Measurements from ENCODE around the gene TNFSF13B. TPM values are rescaled to one million over a fixed set of nuclear protein-coding genes. Genes with fewer than 3 reads are reported as not detected.

Gene TNFSF13B
- 0.09 TPM in 1 of 5 replicates, not detected in the others for total RNA-seq (2022; extraction: Qiagen RNA extraction; ENCODE audit: low read depth)

GRCh38 chr13:108269601-108270328 is at the start of gene TNFSF13B:
TNFSF13B (plus strand) TSS chr13:108269718; CDS start chr13:108269896, 178 bp downstream.

Other genes with a start within 250 kb of the TNFSF13B start
- 4.1 to 5.2 TPM (median 4.5 TPM) in 5 replicates for gene LIG4, start 54.2 kb upstream of the TNFSF13B start, total RNA-seq (2022; extraction: Qiagen RNA extraction; ENCODE audit: low read depth)
- gene ABHD13, start 51.3 kb upstream of the TNFSF13B start, total RNA-seq (2022; extraction: Qiagen RNA extraction; ENCODE audit: low read depth): 3.9 to 5.2 TPM (median 4.4 TPM) in 5 replicates